DOHH2 (cell line): ENCODE measurements around the gene RHEX.

Experiments used
- EZH2phosphoT487 ChIP-seq: fragments of 200-600 bp; sonication (generic); IDR thresholded peaks from 2 replicates; pipeline ENCODE4 v1.6.1; 2017; ENCODE audit warnings: borderline replicate concordance, mild to moderate bottlenecking, antibody characterized with exemption, low read length, moderate library complexity, mixed read lengths
- TF ChIP-seq, protein P1 (sequence below): fragments of 200-600 bp; sonication (generic); IDR thresholded peaks from one replicate; pipeline ENCODE4 v1.5.1; 2014; ENCODE audit warnings: antibody characterized with exemption, mild to moderate bottlenecking, low read depth, low read length; ENCODE audit not compliant: poor library complexity, severe bottlenecking

DNA sequence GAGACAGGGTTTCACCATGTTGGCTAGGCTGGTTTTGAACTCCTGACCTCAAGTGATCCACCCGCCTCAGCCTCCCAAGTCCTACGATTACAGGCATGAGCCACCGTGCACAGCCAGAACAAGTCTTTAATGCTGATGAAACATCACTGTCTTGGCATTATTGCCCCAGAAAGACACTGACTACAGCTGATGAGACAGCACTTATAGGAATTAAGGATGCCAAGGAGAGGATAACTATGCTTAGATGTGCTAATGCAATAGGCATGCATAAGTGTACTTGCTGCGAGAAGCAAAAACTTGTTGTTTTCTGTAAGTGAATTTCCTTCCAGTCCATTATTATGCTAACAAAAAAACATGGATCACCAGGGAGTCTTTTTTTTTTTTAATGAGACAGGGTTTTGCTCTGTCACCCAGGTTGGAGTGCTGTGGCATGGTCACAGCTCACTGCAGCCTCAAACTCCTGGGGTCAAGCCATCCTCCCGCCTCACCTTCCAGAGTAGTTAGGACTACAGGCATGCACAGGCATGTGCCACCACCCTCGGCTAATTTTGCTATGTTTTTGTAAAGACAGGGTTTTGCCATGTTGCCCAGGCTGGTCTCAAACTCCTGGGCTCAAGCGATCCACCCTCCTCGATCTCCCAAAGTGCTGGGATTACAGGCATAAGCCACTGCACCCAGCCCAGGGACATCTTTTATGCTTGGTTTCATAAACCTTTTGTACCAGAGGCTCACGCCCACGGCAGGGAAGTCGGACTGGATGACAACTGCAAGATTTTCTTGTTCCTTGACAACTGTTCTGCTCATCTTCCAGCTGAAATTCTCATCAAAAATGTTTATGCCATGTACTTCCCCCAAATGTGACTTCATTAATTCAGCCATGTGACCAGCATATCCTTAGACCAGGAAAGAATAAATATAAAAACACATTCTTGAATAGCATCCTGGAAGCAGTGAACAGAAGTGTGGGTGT, 23.1 kb downstream of the RHEX start:
- TF ChIP-seq, protein P1, sequence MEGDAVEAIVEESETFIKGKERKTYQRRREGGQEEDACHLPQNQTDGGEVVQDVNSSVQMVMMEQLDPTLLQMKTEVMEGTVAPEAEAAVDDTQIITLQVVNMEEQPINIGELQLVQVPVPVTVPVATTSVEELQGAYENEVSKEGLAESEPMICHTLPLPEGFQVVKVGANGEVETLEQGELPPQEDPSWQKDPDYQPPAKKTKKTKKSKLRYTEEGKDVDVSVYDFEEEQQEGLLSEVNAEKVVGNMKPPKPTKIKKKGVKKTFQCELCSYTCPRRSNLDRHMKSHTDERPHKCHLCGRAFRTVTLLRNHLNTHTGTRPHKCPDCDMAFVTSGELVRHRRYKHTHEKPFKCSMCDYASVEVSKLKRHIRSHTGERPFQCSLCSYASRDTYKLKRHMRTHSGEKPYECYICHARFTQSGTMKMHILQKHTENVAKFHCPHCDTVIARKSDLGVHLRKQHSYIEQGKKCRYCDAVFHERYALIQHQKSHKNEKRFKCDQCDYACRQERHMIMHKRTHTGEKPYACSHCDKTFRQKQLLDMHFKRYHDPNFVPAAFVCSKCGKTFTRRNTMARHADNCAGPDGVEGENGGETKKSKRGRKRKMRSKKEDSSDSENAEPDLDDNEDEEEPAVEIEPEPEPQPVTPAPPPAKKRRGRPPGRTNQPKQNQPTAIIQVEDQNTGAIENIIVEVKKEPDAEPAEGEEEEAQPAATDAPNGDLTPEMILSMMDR = no peak
- no peak for TF ChIP-seq EZH2phosphoT487
